Ramos (cell line): Measurements from ENCODE around the gene PARPBP.
"Not testable (repeated sequence)": the region's sequence is repeated elsewhere in the genome, so short reads cannot be mapped to it uniquely, and the experiment has no call there.

Experiments
- in situ Hi-C: fragments of 300-500 bp; cut with MboI; formaldehyde crosslinking; loops from one replicate; pipeline ENCODE4 v1.14.3; 2022; ENCODE audit warnings: low sequenced_read_pairs; ENCODE audit not compliant: unreplicated experiment

The PARPBP gene

GRCh38 chr12:102232446-102232845 is 112.5 kb downstream of the PARPBP start:
- in situ Hi-C loops = no loop called here

- in situ Hi-C loops = no loop called here
These were observed 114.6 kb downstream of the PARPBP start for GRCh38 chr12:102234599-102234998.

- in situ Hi-C loops = not testable (repeated sequence)
These were observed 120.9 kb downstream of the PARPBP start for GRCh38 chr12:102240859-102241258.
